Renal cortex interstitium (tissue), 15 donors: ENCODE data around the gene GABBR2. TPM values are rescaled to one million over a fixed set of nuclear protein-coding genes. Genes with fewer than 3 reads are reported as not detected.

Source experiments
- DNase-seq, 11 donors: peaks; one replicate each; pipeline ENCODE4 v3.0.0-alpha.2; 2013; ENCODE audit warnings: low read depth in 9 of 11, low spot score in 4 of 11; ENCODE audit errors: extremely low read depth in 1 of 11
- long read RNA-seq, 16 experiments: transcript quantifications; one replicate each; lab custom pipeline, GENCODE V29; 2026
- polyA plus RNA-seq, 3 donors: library from polyadenylated mRNA; unstranded; fragments of 120-200 nt; gene quantifications; one replicate each; pipeline ENCODE4 v1.2.1, GENCODE V29; 2013; ENCODE audit not compliant: insufficient read length in 3 of 3

The GABBR2 gene
- 1 to 10 TPM; 4.5 to 5.2 (median 5.0) TPM for polyA plus RNA-seq
- long read RNA-seq, donor 1, result 0 reads
- long read RNA-seq, donor 2, result 0 reads
- long read RNA-seq, donor 3, result 0 reads
- long read RNA-seq, donor 4, full-length matches to known transcripts, result 1 of 1 reads
- long read RNA-seq, donor 4, partial matches to known transcripts, result 0 of 1 reads
- long read RNA-seq, donor 4, other reads (novel, unspliced or antisense), result 0 of 1 reads
- long read RNA-seq, donor 5, result 0 reads
- long read RNA-seq, donor 6, result 0 reads
- long read RNA-seq, donor 7, result 0 reads
- long read RNA-seq, donor 8, full-length matches to known transcripts, result 1 of 1 reads
- long read RNA-seq, donor 8, partial matches to known transcripts, result 0 of 1 reads
- long read RNA-seq, donor 8, other reads (novel, unspliced or antisense), result 0 of 1 reads
- long read RNA-seq, donor 9, result 0 reads
- long read RNA-seq, donor 10, result 0 reads
- long read RNA-seq, donor 11, result 0 reads
- long read RNA-seq, donor 12, result 0 reads
- long read RNA-seq, donor 13, result 0 reads
- long read RNA-seq, donor 14, result 0 reads
- long read RNA-seq, donor 15, result 0 reads
- long read RNA-seq, donor 16, full-length matches to known transcripts, result 1 of 1 reads
- long read RNA-seq, donor 16, partial matches to known transcripts, result 0 of 1 reads
- long read RNA-seq, donor 16, other reads (novel, unspliced or antisense), result 0 of 1 reads

DNA sequence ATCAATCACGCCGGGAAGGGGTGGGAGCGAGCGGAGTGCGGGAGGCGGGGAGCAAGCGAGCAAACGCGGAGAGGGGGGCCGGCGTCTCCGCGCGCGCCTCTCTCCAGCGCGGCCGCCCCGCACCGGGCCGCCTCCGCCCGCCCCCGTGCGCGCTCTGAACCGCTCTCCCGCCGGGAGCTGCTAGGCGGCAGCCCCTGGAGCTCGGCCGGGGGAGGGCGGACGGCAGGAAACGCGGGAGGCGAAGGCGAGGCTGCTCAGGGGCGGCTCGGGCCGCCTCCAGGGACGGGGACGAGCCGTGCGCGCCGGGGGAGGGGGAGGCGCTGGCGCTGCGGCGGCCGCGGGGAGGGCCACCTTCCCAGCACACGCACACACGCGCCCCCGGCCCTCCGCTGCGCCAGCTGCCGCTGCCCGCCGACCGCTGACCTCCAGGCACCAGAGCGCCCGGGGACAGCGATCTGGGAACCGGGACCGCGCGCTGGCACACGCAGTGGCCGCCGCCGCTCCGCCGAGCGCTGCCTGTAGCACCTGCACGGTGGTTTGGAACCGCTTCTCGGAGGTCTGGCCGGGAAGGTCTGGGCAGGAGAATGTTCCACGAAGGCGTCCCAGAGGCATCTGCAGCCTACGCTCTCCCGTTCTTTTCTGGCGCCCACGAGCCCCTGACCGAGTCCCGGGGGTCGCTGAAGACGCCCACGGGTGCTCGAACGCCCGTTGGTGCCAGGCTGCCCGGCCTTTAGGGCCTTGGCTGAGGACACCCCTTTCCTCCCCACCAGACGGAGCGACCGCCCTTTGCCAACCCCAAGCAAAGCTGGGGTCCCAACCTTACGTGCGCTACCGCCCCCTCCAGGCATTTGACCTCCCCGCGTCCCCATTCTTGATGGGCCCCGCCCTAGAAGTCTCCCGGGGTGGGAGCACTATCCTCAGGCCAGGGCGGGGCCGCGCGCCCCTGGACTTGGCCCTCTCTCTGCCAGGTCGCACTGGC, at the start of gene GABBR2:
Gene GABBR2 (minus strand): TSS at position 3 of the 979 bp plus-strand sequence. CDS start 198 bp downstream, outside the sequence.
- no peak for DNase-seq

GRCh38 chr9:98755006-98755618, 46.4 kb upstream of the GABBR2 start:
- DNase-seq, result no peak

DNA sequence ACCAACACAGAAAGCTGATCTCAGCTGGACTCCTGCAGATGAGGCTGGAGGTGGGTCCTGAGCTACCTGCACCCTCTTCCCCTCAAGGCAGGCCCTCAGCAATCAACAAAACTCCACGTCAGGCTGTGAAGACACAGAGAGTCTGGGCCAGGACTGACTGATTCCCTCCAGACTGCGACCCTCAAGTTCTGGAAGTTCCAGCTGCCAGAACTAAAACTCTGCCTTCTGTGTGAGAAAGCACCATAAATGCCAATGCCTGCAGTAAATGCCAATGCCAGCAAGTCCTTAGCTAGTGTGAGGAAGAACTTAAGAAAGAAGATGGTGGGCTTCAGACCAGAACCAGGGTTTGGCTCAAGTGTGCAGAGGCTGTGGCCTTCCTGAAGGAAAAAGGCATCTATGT, 42.5 kb upstream of the GABBR2 start:
- no peak for DNase-seq

GRCh38 chr9:98750364-98751060, 41.8 kb upstream of the GABBR2 start:
- no peak for DNase-seq

DNA sequence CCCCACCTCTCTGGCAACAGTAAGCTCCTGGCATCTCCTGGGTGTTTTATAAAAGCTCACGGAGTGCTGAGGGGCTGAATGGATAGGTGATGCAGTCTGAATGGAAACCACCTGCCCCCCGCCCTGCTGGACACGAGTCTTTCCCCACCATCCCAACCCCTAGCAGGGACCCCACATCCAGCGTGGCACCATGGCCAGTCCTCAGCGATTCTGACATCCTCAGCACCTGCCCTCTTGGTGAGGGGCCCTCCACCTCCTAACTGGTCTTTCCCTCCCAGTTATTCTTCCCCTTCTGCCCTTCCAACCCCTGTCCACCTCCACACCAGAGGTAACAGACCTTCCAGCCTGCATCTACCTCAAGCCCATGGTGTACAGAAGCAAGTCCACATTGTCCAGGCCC, 38.7 kb upstream of the GABBR2 start:
- no peak for DNase-seq

- DNase-seq, result no peak
Measured at GRCh38 chr9:98745470-98745869, 36.7 kb upstream of the GABBR2 start.

GRCh38 chr9:98743818-98744611, 35.3 kb upstream of the GABBR2 start:
- DNase-seq, result no peak

DNA sequence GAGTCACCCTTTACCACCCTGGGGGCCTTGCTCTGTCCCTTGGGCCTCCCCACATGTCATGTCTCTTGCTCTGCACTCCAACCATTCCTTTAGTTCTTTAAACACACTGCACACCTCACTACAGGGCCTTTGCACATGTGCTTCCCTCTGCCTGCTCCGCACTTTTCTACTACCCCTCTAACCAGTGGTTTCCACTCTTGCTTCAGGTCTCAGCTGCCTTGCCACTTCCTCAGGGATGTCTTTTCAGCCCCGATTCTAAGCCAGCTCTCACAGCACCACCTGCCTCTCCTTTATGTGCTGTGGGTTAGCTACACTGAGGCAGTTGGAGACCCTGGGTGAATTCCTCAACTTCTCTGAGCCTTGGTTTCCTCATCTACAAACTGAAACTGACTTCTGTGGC, 34.6 kb upstream of the GABBR2 start:
- no peak for DNase-seq

- no peak for DNase-seq
Measured at GRCh38 chr9:98742325-98743280, 33.9 kb upstream of the GABBR2 start.

DNA sequence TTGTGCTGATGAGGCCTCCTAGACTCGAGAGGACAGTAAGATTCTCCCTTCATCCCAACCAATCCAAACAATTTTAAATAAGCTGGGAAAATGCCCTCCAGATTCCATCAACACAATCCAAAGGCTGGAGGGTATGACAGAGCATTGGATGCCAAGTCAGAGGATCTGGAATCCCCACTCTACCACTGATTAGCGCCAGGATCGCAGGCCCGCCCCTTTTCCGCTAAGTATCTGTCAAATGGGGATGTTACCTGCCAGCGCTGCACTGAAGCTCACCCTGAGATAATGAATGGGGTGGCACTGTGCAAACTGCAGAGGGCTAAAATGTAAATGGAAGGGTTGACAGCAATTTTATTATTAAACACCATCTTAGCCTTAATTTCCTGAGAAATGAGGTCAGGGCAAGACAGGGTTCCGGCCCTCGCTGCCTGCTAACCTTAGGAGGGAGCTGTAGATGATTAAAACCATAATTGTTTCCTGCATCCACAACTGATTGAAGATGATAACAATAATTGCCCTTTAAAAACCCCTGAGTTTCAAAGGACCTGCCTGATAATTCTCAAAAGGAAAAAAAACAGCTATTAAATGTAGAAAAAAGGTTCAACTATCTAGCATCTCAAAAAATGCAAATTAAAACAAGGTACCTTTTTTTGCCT, 31.6 kb upstream of the GABBR2 start:
- no peak for DNase-seq

DNA sequence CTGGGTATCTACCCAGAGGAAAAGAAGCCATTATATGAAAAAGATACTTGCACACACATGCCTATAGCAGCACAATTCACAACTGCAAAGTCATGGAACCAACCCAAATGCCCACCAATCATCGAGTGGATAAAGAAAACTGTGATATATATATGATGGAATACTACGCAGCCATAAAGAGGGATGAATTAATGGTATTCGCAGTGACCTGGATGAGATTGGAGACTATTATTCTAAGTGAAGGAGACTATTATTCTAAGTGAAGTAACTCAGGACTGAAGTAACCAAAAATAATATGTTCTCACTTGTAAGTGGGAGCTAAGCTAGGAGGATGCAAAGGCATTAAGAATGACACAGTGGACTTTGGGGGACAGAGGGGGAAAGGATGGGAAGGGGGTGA, 30.0 kb upstream of the GABBR2 start:
- DNase-seq, result no peak

- no peak for DNase-seq
Measured at GRCh38 chr9:98736226-98736625, 27.5 kb upstream of the GABBR2 start.

DNA sequence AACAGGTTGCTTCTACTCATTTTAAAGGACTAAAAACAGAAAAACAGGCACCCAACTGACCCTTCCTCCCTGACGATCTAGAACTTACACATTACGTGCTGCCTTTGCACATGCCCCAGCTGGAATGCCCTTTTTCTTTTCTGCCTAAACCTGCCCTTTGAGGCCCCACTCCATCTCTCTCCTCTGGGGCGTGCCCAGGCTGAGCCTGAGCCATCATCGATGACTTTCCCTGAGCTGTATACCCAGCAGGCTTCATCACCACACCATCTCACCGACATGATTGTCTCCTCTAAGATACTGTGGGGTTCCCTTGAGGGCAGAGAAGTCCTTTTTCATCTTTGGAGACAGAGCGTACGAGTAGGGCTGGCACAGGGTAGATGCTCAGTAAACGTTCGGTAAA, 24.1 kb upstream of the GABBR2 start:
- DNase-seq, result no peak

- DNase-seq, result no peak
Measured at GRCh38 chr9:98732091-98732490, 23.4 kb upstream of the GABBR2 start.

DNA sequence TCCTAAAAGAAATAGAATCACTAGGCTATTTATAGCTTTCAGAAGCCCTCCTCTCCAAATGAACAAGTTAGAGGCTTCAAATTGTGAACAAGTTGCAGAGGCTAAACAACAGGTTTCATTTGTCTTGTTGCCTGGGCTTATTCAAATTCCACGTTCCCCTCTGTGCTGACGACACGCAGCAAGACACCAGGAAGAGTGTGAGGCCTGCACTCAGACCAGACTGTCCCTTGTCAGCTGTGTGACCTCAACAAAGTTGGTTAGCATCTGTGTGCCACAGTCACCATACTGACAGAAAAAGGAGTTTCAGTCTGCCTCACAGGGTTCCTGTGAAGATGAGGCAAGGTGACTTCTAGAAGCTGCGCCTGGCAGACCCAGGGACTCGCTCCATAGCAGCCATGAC, 22.1 kb upstream of the GABBR2 start:
- no peak for DNase-seq

- no peak for DNase-seq
Measured at GRCh38 chr9:98728500-98728899, 19.8 kb upstream of the GABBR2 start.
